ENCODE data around the gene RNF151. TPM values are rescaled to one million over a fixed set of nuclear protein-coding genes. Genes with fewer than 3 reads are reported as not detected.

Gene RNF151
- total RNA-seq, 1 experiment from 2014 or later, result 0.28 TPM

- H2BK15ac ChIP-seq (ENCODE audit: low read depth, low read length), result no peak overlapping the region
- no peak overlapping the region for H2AK5ac ChIP-seq (ENCODE audit: insufficient read length, low read length)
- H3K36me3 Mint-ChIP-seq (ENCODE audit: insufficient read depth in 1 of 3, low read depth in 3 of 3), result no peaks in the 10 kb centered on the region; a peak in 1 of 7 replicates
- peaks cover 0 to 3% of the 10 kb centered on the region in 2 experiments; a peak in 2 of 5 replicates for H3K9me3 Mint-ChIP-seq
- no peak overlapping the region for H4K91ac ChIP-seq (ENCODE audit: insufficient read length, low read depth, low read length)
- H3K9me3 ChIP-seq (ENCODE audit: control insufficient read depth, low read depth, low read length), result no peaks in the 10 kb centered on the region
- H3K18ac ChIP-seq (ENCODE audit: insufficient read length, low read depth, low read length), result no peak overlapping the region
- H2AFZ ChIP-seq (ENCODE audit: low read length), result no peak overlapping the region
- no peak overlapping the region for H2BK20ac ChIP-seq (ENCODE audit: low read depth, low read length, poor library complexity, severe bottlenecking)
- no peak overlapping the region for H3K4me3 Mint-ChIP-seq
- H3K4me1 Mint-ChIP-seq, result peaks cover 6 to 10% of the 10 kb centered on the region in 2 experiments; a peak in 3 of 4 replicates
- no peak overlapping the region for H3T11ph ChIP-seq (ENCODE audit: low read length)
- H3K79me2 ChIP-seq (ENCODE audit: insufficient read depth, low read length), result no peaks in the 10 kb centered on the region
- H3K27ac Mint-ChIP-seq, result no peak overlapping the region
- H2BK5ac ChIP-seq (ENCODE audit: insufficient read length, low read length), result no peak overlapping the region
- H3K27ac ChIP-seq (ENCODE audit: insufficient read length, low read depth, low read length), result no peak overlapping the region
- H3K56ac ChIP-seq (ENCODE audit: insufficient read length, low read depth, low read length), result no peak overlapping the region
- no peak overlapping the region for H2BK12ac ChIP-seq (ENCODE audit: insufficient read length, low read depth, low read length)
- H3K23ac ChIP-seq (ENCODE audit: insufficient read length, low read depth, low read length), result no peak overlapping the region
- no peaks in the 10 kb centered on the region for H3K23me2 ChIP-seq (ENCODE audit: insufficient read length, low read depth, low read length, poor library complexity, severe bottlenecking)
- TF ChIP-seq CTCF (conservative IDR thresholded peaks at IDR 0.05), result no peak
- no peak overlapping the region for H3K4me2 ChIP-seq (ENCODE audit: insufficient read depth, insufficient read length, low read length)
- no peak overlapping the region for H3K9ac ChIP-seq (ENCODE audit: extremely low read depth, insufficient read length, low read length)
- no peaks in the 10 kb centered on the region for H3K27me3 ChIP-seq (ENCODE audit: insufficient read depth, low read length)
- H4K5ac ChIP-seq (ENCODE audit: insufficient read length, low read depth, low read length), result no peak overlapping the region
- H3K4ac ChIP-seq (ENCODE audit: low read depth, low read length), result no peak overlapping the region
- no peaks in the 10 kb centered on the region for H4K20me1 ChIP-seq (ENCODE audit: control insufficient read depth, insufficient read depth, insufficient read length)
- no peak overlapping the region for H3K14ac ChIP-seq (ENCODE audit: insufficient read depth, low read length)
- H4K8ac ChIP-seq (replicated peaks; ENCODE audit: insufficient read length, low read depth, low read length), result no peak overlapping the region
- WGBS (ENCODE audit: extremely low coverage, insufficient read length, low lambda C conversion rate), result no CpG with 5 or more reads among the region's 11 CpGs
- H3K79me1 ChIP-seq (ENCODE audit: insufficient read depth, low read depth, low read length, poor library complexity, severe bottlenecking), result no peaks in the 10 kb centered on the region
- no peak overlapping the region for H2BK120ac ChIP-seq (ENCODE audit: low read depth, low read length, poor library complexity, severe bottlenecking)
- DNase-seq, result no peak
- H3K27me3 Mint-ChIP-seq (ENCODE audit: low read depth), result peaks cover 1% of the 10 kb centered on the region; the same call in 1 of the 2 replicates
- no peaks in the 10 kb centered on the region for H3K4me1 ChIP-seq (ENCODE audit: insufficient read depth, low read length)
These were observed 17.1 kb upstream of the RNF151 start for GRCh38 chr16:1949507-1949906.

Data from H9 (cell line).